NT2/D1 (cell line): ENCODE measurements around the gene CSF2.
"Not testable (repeated sequence)": the region's sequence is repeated elsewhere in the genome, so short reads cannot be mapped to it uniquely, and the experiment has no call there.

Experiments
- DNase-seq: peaks from one replicate; pipeline ENCODE4 v3.0.0-alpha.2; 2011; ENCODE audit warnings: low read depth, low spot score
- H3K27me3 ChIP-seq: 2 replicates; pipeline ENCODE4 v1.6.0; 2011; ENCODE audit warnings: mild to moderate bottlenecking; ENCODE audit not compliant: insufficient read length, insufficient read depth
- H3K36me3 ChIP-seq: 2 replicates; pipeline ENCODE4 v1.6.1; 2011; ENCODE audit warnings: mild to moderate bottlenecking, low read length, mixed read lengths; ENCODE audit not compliant: insufficient read depth, insufficient read length
- H3K4me1 ChIP-seq: 2 replicates; pipeline ENCODE4 v1.5.1; 2011; ENCODE audit not compliant: insufficient read depth, insufficient read length
- H3K4me3 ChIP-seq: 2 replicates; pipeline ENCODE4 v1.5.1; 2011; ENCODE audit warnings: low read depth; ENCODE audit not compliant: insufficient read length
- H3K9ac ChIP-seq: 2 replicates; pipeline ENCODE4 v1.6.0; 2011; ENCODE audit warnings: low read depth; ENCODE audit not compliant: insufficient read length
- H3K9me3 ChIP-seq: 2 replicates; pipeline ENCODE4 v1.5.1; 2011; ENCODE audit warnings: mild to moderate bottlenecking, low read length; ENCODE audit not compliant: insufficient read depth
- SUZ12 ChIP-seq: IDR thresholded peaks from 2 replicates; pipeline ENCODE4 v1.6.1; 2011; ENCODE audit not compliant: insufficient read length, insufficient read depth; ENCODE audit errors: extremely low read depth
- YY1 ChIP-seq: IDR thresholded peaks from 2 replicates; pipeline ENCODE4 v1.6.1; 2011; ENCODE audit not compliant: insufficient read length, insufficient read depth
- ZNF274 ChIP-seq: IDR thresholded peaks from 2 replicates; pipeline ENCODE4 v1.6.1; 2011; ENCODE audit warnings: mild to moderate bottlenecking, low read depth, low read length

The CSF2 gene

DNA sequence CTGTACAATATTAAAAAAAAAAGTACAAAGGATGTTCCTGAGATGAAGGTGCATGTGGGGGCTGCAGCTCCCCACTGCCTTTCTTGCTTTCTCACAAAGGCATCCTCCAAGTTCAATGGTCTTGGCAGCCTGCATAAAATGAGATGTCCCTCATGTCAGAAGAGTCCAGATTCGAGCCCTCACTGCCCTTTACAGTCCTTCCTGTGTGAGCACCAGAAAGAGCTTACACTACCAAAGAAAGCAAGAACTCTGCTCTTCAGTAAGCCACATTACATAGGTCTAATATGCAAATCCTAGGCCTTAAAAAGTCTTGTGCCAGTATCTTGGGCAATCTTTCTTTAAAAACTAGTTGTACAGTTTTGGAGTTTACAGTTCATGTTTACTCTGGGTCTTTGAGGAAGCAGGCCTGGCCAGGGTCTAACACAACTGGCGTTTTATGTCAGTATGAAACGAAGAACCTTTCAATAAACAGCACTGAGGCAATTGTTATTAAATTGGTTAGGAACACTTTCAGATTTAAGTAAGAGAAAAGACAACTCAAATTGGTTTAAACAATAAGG is 36.0 kb downstream of the CSF2 start:
- Histone ChIP-seq H3K4me1 (no peaks in the 10 kb centered on the region), H3K9ac (no peak overlapping the region), H3K9me3 (no peaks in the 10 kb centered on the region), H3K27me3 (no peaks in the 10 kb centered on the region), H3K4me3 (no peak overlapping the region), H3K36me3 (no peaks in the 10 kb centered on the region)
- TF ChIP-seq YY1 (no peak), ZNF274 (no peak)
- DNase-seq: no peak

- H3K4me3 ChIP-seq: no peak overlapping the region
- no peaks in the 10 kb centered on the region for H3K36me3 ChIP-seq
- H3K4me1 ChIP-seq: no peaks in the 10 kb centered on the region
- H3K9me3 ChIP-seq: no peaks in the 10 kb centered on the region
- TF ChIP-seq YY1: no peak
- no peak for TF ChIP-seq ZNF274
- TF ChIP-seq SUZ12: no peak
- no peaks in the 10 kb centered on the region for H3K27me3 ChIP-seq
- H3K9ac ChIP-seq: no peak overlapping the region
- DNase-seq: no peak
These were observed 36.6 kb downstream of the CSF2 start for GRCh38 chr5:132110195-132110594.

DNA sequence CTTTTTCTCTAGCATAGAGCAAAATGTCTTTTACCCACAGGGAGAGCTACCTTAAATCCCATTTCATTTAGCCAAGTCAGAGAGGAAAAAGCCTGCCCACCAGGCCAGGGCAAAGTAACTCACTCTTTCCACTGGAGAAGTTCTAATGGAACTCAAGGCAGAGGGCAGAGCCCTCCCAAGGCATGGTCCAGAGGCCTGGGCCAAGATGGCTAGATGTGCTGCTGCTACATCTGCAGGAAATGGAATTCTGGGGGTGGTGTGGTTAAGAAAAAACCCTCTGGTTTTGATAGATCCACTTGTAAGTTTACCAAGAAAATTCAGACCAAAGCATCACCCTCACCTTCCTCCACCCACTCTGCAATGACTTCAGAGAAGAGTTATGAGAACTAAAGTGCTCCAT is 37.3 kb downstream of the CSF2 start:
- Histone ChIP-seq H3K27me3 (no peaks in the 10 kb centered on the region), H3K4me3 (no peak overlapping the region), H3K4me1 (no peaks in the 10 kb centered on the region), H3K36me3 (no peaks in the 10 kb centered on the region), H3K9me3 (no peaks in the 10 kb centered on the region), H3K9ac (no peak overlapping the region)
- no peak for TF ChIP-seq SUZ12
- TF ChIP-seq ZNF274: no peak
- no peak for TF ChIP-seq YY1
- no peak for DNase-seq

DNA sequence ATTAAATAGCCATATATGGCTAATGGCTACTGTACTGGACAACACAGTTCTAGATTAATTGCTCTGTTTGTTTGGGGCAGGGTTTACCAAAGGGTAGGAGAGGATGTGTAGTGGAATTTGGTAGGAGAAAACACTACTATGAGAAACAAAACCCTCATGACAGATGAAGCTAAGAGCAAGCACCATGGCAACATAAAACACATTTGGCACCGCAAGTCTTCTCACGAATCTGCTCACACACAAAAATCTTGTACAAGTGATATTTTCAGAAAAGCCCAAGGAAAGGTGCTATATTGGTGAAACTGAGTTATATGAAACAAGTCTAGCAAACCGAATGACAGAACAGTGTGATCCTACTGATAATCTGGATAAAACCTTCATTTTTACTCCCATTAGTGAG is 38.5 kb downstream of the CSF2 start:
- no peaks in the 10 kb centered on the region for H3K4me1 ChIP-seq
- no peak overlapping the region for H3K4me3 ChIP-seq
- no peaks in the 10 kb centered on the region for H3K36me3 ChIP-seq
- no peaks in the 10 kb centered on the region for H3K9me3 ChIP-seq
- H3K27me3 ChIP-seq: no peaks in the 10 kb centered on the region
- DNase-seq: no peak
- no peak for TF ChIP-seq YY1
- no peak for TF ChIP-seq ZNF274
- TF ChIP-seq SUZ12: no peak
- H3K9ac ChIP-seq: no peak overlapping the region

DNA sequence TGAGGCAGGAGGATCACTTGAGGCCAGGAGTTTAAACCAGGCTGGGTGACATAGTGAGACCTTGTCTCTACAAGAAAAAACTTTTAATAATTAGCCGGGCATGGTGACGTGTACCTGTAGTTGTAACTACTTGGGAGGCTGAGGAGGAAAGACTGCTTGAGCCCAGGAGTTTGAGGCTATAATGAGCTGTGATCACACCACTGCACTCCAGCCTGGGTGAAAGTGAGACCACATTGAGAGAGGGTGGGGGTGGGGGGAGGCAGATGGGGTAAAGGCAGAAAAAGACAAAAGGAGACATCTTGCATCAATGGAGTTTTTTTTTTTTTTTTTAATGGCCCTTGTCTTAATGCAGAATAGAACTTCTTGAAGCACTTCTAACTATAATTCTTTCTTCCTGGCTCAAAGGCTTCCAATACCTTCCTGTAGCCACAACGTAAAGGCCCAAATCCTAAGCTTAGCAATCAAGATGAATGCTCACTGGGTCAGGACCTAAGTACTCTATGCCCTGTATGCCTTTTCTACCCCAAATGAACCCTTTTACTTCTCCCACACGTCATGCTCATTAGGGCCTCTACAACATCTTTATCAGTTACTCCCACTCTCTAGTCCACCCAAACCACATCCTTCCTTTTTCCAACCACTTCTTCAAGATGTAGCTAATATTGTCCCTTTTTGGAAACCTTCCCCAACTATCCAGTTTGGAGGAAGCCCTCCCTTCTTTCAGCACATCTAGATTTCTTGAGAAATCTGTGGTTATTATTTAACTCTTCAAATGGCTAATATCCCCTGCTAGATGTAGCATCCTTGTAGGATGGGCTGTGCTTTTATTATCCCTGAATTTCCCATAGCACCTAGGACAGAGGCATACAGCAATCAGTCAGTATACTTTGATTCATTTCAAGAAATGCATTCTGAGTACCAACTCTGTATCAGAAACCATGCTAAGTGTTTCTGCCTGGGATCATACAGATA is 40.8 kb downstream of the CSF2 start:
- H3K9me3 ChIP-seq: no peaks in the 10 kb centered on the region
- H3K4me1 ChIP-seq: no peaks in the 10 kb centered on the region
- H3K4me3 ChIP-seq: no peak overlapping the region

DNA sequence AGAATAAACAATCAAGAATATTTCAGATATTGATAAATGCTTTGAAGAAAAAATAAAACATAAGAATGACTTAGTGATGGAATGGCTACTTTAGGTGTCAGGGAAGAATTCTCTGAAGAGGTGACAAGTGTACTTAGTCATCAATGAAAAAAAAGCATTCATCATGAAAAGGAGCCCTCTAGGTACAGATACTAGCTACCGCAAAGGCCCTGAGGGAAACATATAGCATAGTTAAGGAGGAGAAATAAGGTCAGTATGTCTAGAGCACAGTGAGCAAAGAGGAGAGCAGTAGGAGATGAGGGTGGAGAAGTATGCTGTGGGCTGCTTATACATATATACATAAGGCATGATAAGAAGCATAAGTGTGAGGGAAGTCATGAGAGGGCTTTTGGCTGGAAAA is 41.8 kb downstream of the CSF2 start:
- Histone ChIP-seq H3K4me3 (no peak overlapping the region), H3K4me1 (no peaks in the 10 kb centered on the region), H3K9ac (no peak overlapping the region), H3K36me3 (no peaks in the 10 kb centered on the region), H3K9me3 (no peaks in the 10 kb centered on the region), H3K27me3 (no peaks in the 10 kb centered on the region)
- DNase-seq: no peak
- TF ChIP-seq SUZ12 (no peak), YY1 (no peak), ZNF274 (no peak)

More for the DNA sequence above, 40.8 kb downstream of the CSF2 start:
- H3K36me3 ChIP-seq: no peaks in the 10 kb centered on the region
- no peak overlapping the region for H3K9ac ChIP-seq
- no peak for TF ChIP-seq YY1
- TF ChIP-seq ZNF274: no peak
- TF ChIP-seq SUZ12: no peak
- no peaks in the 10 kb centered on the region for H3K27me3 ChIP-seq
- DNase-seq: no peak

GRCh38 chr5:132116072-132116471 is 42.5 kb downstream of the CSF2 start:
- no peak overlapping the region for H3K4me3 ChIP-seq
- no peaks in the 10 kb centered on the region for H3K4me1 ChIP-seq
- H3K9ac ChIP-seq: no peak overlapping the region
- no peak for DNase-seq
- no peak for TF ChIP-seq ZNF274
- TF ChIP-seq YY1: no peak
- TF ChIP-seq SUZ12: no peak
- no peaks in the 10 kb centered on the region for H3K27me3 ChIP-seq
- no peaks in the 10 kb centered on the region for H3K36me3 ChIP-seq
- no peaks in the 10 kb centered on the region for H3K9me3 ChIP-seq

DNA sequence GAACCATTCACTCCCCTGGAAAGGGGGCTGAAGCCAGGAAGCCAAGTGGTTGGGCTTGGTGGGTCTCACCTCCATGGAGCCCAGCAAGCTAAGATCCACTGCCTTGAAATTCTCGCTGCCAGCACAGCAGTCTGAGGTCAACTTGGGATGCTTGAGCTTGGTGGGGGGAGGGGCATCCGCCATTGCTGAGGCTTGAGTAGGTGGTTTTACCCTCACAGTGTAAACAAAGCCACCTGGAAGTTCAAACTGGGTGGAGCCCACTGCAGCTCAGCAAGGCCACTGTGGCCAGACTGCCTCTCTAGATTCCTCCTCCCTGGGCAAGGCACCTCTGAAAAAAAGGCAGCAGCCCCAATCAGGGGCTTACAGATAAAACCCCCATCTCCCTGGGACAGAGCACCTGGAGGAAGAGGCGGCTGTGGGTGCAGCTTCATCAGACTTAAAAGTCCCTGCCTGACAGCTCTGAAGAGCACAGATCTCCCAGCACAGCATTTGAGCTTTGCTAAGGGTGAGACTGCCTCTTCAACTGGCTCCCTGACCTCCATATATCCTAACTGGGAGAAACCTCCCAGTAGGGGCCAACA is 43.4 kb downstream of the CSF2 start:
- DNase-seq, H3K4me3 ChIP-seq, H3K36me3 ChIP-seq, H3K9me3 ChIP-seq, H3K27me3 ChIP-seq, H3K9ac ChIP-seq, H3K4me1 ChIP-seq: not testable (repeated sequence)

- H3K9ac ChIP-seq, DNase-seq, H3K36me3 ChIP-seq, H3K27me3 ChIP-seq, H3K9me3 ChIP-seq, H3K4me1 ChIP-seq, H3K4me3 ChIP-seq: not testable (repeated sequence)
These were observed 47.1 kb downstream of the CSF2 start for GRCh38 chr5:132120717-132121116.

GRCh38 chr5:132122971-132123370 is 49.4 kb downstream of the CSF2 start:
- H3K27me3 ChIP-seq, H3K4me3 ChIP-seq, H3K4me1 ChIP-seq, H3K9ac ChIP-seq, H3K36me3 ChIP-seq, H3K9me3 ChIP-seq, DNase-seq: not testable (repeated sequence)

GRCh38 chr5:132123578-132123977 is 50.0 kb downstream of the CSF2 start:
- not testable (repeated sequence) for H3K9ac ChIP-seq, H3K9me3 ChIP-seq, H3K27me3 ChIP-seq, H3K36me3 ChIP-seq, H3K4me3 ChIP-seq, H3K4me1 ChIP-seq, DNase-seq
